RKO (cell line): ENCODE data around the gene KDM3A.
A peak's percentile ranks its signal among the peaks of the same experiment; 100 is the strongest.
"Not testable (repeated sequence)": the region's sequence is repeated elsewhere in the genome, so short reads cannot be mapped to it uniquely, and the experiment has no call there.

Experiments used
- DNase-seq: peaks from one replicate; pipeline ENCODE4 v3.0.0-alpha.2; 2016; ENCODE audit warnings: low spot score

The KDM3A gene

GRCh38 chr2:86480105-86480504 lies 38.9 kb downstream of the KDM3A start:
- no peak for DNase-seq

GRCh38 chr2:86482034-86482433 lies 40.9 kb downstream of the KDM3A start:
- DNase-seq, result no peak

GRCh38 chr2:86484385-86484784 lies 43.2 kb downstream of the KDM3A start:
- no peak for DNase-seq

GRCh38 chr2:86485103-86485502 lies 43.9 kb downstream of the KDM3A start:
- no peak for DNase-seq

GRCh38 chr2:86485802-86486201 lies 44.6 kb downstream of the KDM3A start:
- no peak for DNase-seq

GRCh38 chr2:86487062-86487461 lies 45.9 kb downstream of the KDM3A start:
- no peak for DNase-seq

- DNase-seq, result no peak
Observed at GRCh38 chr2:86488561-86489250, 47.5 kb downstream of the KDM3A start.

GRCh38 chr2:86489542-86489941 lies 48.4 kb downstream of the KDM3A start:
- DNase-seq, result no peak

- DNase-seq, result no peak
Observed at GRCh38 chr2:86490245-86490644, 49.1 kb downstream of the KDM3A start.

- DNase-seq, result no peak
Observed at GRCh38 chr2:86491088-86491487, 49.9 kb downstream of the KDM3A start.

- no peak for DNase-seq
Observed at GRCh38 chr2:86492048-86492453, 50.9 kb downstream of the KDM3A start.

GRCh38 chr2:86496391-86496790 lies 55.2 kb downstream of the KDM3A start:
- not testable (repeated sequence) for DNase-seq

- DNase-seq, result no peak
Observed at GRCh38 chr2:86498468-86499260, 57.5 kb downstream of the KDM3A start.

GRCh38 chr2:86499326-86499725 lies 58.2 kb downstream of the KDM3A start:
- DNase-seq, result no peak

- DNase-seq, result no peak
Observed at GRCh38 chr2:86500325-86501083, 59.3 kb downstream of the KDM3A start.

GRCh38 chr2:86507600-86507999 lies 66.4 kb downstream of the KDM3A start:
- no peak for DNase-seq

GRCh38 chr2:86510436-86510933 lies 69.3 kb downstream of the KDM3A start:
- no peak for DNase-seq

GRCh38 chr2:86512034-86512433 lies 70.9 kb downstream of the KDM3A start:
- no peak for DNase-seq

GRCh38 chr2:86512892-86513291 lies 71.7 kb downstream of the KDM3A start:
- no peak for DNase-seq

- no peak for DNase-seq
Observed at GRCh38 chr2:86513948-86514660, 72.9 kb downstream of the KDM3A start.

GRCh38 chr2:86518481-86518880 lies 77.3 kb downstream of the KDM3A start:
- peak; percentile 47 for DNase-seq

GRCh38 chr2:86519349-86519748 lies 78.2 kb downstream of the KDM3A start:
- no peak for DNase-seq
